Type B pancreatic cell (in vitro differentiated cells): ENCODE results near the gene MMP25. TPM values are rescaled to one million over a fixed set of nuclear protein-coding genes. Genes with fewer than 3 reads are reported as not detected.

Source experiments
- DNase-seq: peaks from one replicate; pipeline ENCODE4 v3.0.0; 2021; ENCODE audit warnings: mixed read lengths; ENCODE audit not compliant: unreplicated experiment; ENCODE audit errors: extremely low spot score
- H3K27ac Mint-ChIP-seq: 2 replicates; pipeline ENCODE4 v1.8.0; 2021; ENCODE audit warnings: mild to moderate bottlenecking, mixed read lengths
- H3K27me3 Mint-ChIP-seq: 2 replicates; pipeline ENCODE4 v1.8.0; 2021; ENCODE audit warnings: mixed read lengths
- H3K36me3 Mint-ChIP-seq: 2 replicates; pipeline ENCODE4 v1.8.0; 2021; ENCODE audit warnings: mixed read lengths
- H3K4me1 Mint-ChIP-seq: one replicate; pipeline ENCODE4 v1.8.0; 2021; ENCODE audit warnings: mixed read lengths; ENCODE audit not compliant: unreplicated experiment
- H3K4me3 Mint-ChIP-seq: 2 replicates; pipeline ENCODE4 v1.8.0; 2021; ENCODE audit warnings: mild to moderate bottlenecking, mixed read lengths
- H3K9me3 Mint-ChIP-seq: 2 replicates; pipeline ENCODE4 v1.8.0; 2021; ENCODE audit warnings: mixed read lengths
- CTCF ChIP-seq: fragments of 200-600 bp; sonication (generic); conservative IDR thresholded peaks from 2 replicates; pipeline ENCODE4 v1.5.0; 2021; ENCODE audit warnings: antibody characterized with exemption, mild to moderate bottlenecking
- total RNA-seq: library from RNA; stranded (reverse); gene quantifications from 2 replicates; pipeline ENCODE4 v1.2.1, GENCODE V29; 2021; ENCODE audit warnings: low replicate concordance

The MMP25 gene
- total RNA-seq, 1 donor from 2014 or later: 0.14 TPM

- Mint-ChIP-seq H3K36me3 (peaks cover 5% of the 10 kb centered on the region), H3K27me3 (peaks cover 12% of the 10 kb centered on the region), H3K4me3 (peak overlapping the region; percentile 94), H3K4me1 (peaks cover 36% of the 10 kb centered on the region), H3K27ac (peak overlapping the region; percentile 98), H3K9me3 (no peaks in the 10 kb centered on the region)
- DNase-seq: no peak
- no peak for TF ChIP-seq CTCF
Measured at GRCh38 chr16:3022684-3023414, 23.5 kb upstream of the MMP25 start.

GRCh38 chr16:3023415-3023668 is 23.0 kb upstream of the MMP25 start:
- Mint-ChIP-seq H3K4me3 (peak overlapping the region; percentile 94), H3K27me3 (peaks cover 8% of the 10 kb centered on the region), H3K27ac (peak overlapping the region; percentile 98), H3K4me1 (peaks cover 36% of the 10 kb centered on the region), H3K36me3 (peaks cover 5% of the 10 kb centered on the region), H3K9me3 (no peaks in the 10 kb centered on the region)
- no peak for TF ChIP-seq CTCF
- no peak for DNase-seq

DNA sequence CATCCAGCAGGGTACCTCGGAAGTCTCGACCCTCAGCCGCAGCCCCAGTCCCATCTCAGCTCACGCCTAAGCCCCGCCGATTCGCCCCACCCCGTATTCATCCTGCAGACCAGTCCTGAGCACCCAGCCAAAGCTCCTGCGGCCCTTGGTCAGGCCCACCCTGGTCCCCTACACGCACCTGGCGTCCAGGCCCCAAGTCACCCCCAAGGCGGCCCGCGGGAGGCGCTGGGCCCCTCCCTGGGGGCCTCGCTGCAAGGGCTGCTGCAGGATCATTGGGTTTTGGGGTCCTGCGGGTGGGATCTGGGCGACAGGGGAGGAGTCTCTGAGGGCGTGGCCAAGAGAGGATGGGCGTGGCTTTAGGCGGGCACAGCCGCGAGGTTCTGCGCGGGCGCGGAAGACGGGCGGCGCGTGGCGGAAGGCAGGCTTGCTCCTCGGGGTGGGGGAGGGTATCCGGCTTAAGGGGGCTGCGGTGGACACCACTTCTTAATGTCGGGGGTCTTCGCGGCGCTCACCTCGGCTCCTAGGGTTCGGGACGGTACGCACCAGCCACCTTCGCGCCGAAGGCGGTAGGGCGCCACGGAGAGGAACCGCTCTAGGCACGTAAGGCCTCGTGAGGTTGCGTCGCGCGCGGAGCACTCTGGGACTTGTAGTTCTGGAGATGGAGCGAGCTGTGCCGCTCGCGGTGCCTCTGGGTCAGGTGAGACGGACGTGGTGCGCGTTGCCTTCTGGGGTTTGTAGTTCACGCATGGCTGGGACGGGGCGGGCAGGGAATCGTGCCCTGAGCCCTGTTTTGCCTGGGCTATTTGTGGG is 22.5 kb upstream of the MMP25 start, which contains the start of the genes HCFC1R1 and THOC6:
Gene HCFC1R1, minus strand, starts transcription at position 274 of the 810 bp plus-strand sequence. Its CDS starts 1 bp downstream, at position 273.
Gene THOC6, plus strand, starts transcription at position 367 of the 810 bp plus-strand sequence. Its CDS starts 292 bp downstream, at position 659.
- Mint-ChIP-seq H3K4me1 (peaks cover 36% of the 10 kb centered on the region), H3K27ac (peak within 1 kb of the TSS; percentile 98), H3K36me3 (peaks cover 5% of the 10 kb centered on the region), H3K9me3 (no peaks in the 10 kb centered on the region), H3K4me3 (peak within 1 kb of the TSS; percentile 94), H3K27me3 (peaks cover 8% of the 10 kb centered on the region)
- no peak for TF ChIP-seq CTCF
- DNase-seq: peak; percentile 95

GRCh38 chr16:3025032-3026002 is 21.0 kb upstream of the MMP25 start:
- no peaks in the 10 kb centered on the region for H3K9me3 Mint-ChIP-seq
- H3K27me3 Mint-ChIP-seq: peaks cover 9% of the 10 kb centered on the region
- H3K27ac Mint-ChIP-seq: no peak overlapping the region
- peaks cover 37% of the 10 kb centered on the region for H3K4me1 Mint-ChIP-seq
- DNase-seq: no peak
- H3K4me3 Mint-ChIP-seq: peak overlapping the region; percentile 20
- peaks cover 9% of the 10 kb centered on the region for H3K36me3 Mint-ChIP-seq
- TF ChIP-seq CTCF: no peak

- Mint-ChIP-seq H3K27ac (peak overlapping the region; percentile 8), H3K4me3 (peak overlapping the region; percentile 20), H3K27me3 (peaks cover 9% of the 10 kb centered on the region), H3K4me1 (peaks cover 37% of the 10 kb centered on the region), H3K36me3 (peaks cover 9% of the 10 kb centered on the region), H3K9me3 (no peaks in the 10 kb centered on the region)
- no peak for DNase-seq
- TF ChIP-seq CTCF: no peak
Measured at GRCh38 chr16:3026003-3026378, 20.4 kb upstream of the MMP25 start.
